HEK293 (cell line): ENCODE measurements around the gene FGD6.

Experiments used
- CTCF ChIA-PET: fragments of 350-600 bp; formaldehyde crosslinking; extraction: SDS; loops from one replicate; lab custom pipeline; 2021; ENCODE audit warnings: antibody characterized with exemption; lab: Yijun Ruan, JAX
- POLR2A ChIA-PET: fragments of 300-600 bp; formaldehyde crosslinking; extraction: SDS; loops from one replicate; lab custom pipeline; 2020; ENCODE audit warnings: antibody characterized with exemption, inconsistent platforms; lab: Yijun Ruan, JAX
- H3K27ac ChIP-seq: fragments of 200-500 bp; sonication (Bioruptor generic); 2 replicates; pipeline ENCODE4 v1.5.1; 2014; ENCODE audit warnings: low read depth, low read length, control low read depth, inconsistent platforms; ENCODE audit errors: extremely low read depth
- H3K36me3 ChIP-seq, 2 experiments: fragments of 200-500 bp in 1 of 2; sonication (Bioruptor generic) in 1 of 2; 1 replicate in 1 of 2; 2 replicates in 1 of 2; pipeline ENCODE4 v1.5.1; 2014 to 2017; ENCODE audit warnings: inconsistent platforms in 2 of 2, low read length in 2 of 2; ENCODE audit not compliant: control insufficient read depth in 2 of 2, insufficient read depth in 1 of 2
- H3K4me1 ChIP-seq: fragments of 200-500 bp; sonication (Bioruptor generic); 2 replicates; pipeline ENCODE4 v1.5.1; 2014; ENCODE audit warnings: mild to moderate bottlenecking, low read length, inconsistent platforms; ENCODE audit not compliant: control insufficient read depth, insufficient read depth
- H3K4me3 ChIP-seq: 2 replicates; pipeline ENCODE4 v1.5.1; 2011; ENCODE audit warnings: low read depth, mild to moderate bottlenecking, control low read depth, low read length, moderate library complexity
- H3K9me3 ChIP-seq: fragments of 200-500 bp; sonication (Bioruptor generic); 2 replicates; pipeline ENCODE4 v1.5.1; 2014; ENCODE audit warnings: low read depth, low read length, inconsistent platforms; ENCODE audit not compliant: control insufficient read depth, insufficient read depth
- BCL11B ChIP-seq: fragments of 450-650 bp; formaldehyde crosslinking; IDR thresholded peaks from 2 replicates; pipeline ENCODE4 v1.5.1; 2016; ENCODE audit warnings: low read depth, missing biosample characterization, missing genetic modification characterization
- GFI1B ChIP-seq: fragments of 450-650 bp; formaldehyde crosslinking; IDR thresholded peaks from 2 replicates; pipeline ENCODE4 v1.5.1; 2016; ENCODE audit warnings: missing biosample characterization, missing genetic modification characterization
- KLF1 ChIP-seq: fragments of 450-650 bp; formaldehyde crosslinking; IDR thresholded peaks from 2 replicates; pipeline ENCODE4 v1.5.1; 2016; ENCODE audit warnings: missing biosample characterization, missing genetic modification characterization
- RBAK ChIP-seq: fragments of 450-650 bp; formaldehyde crosslinking; IDR thresholded peaks from 2 replicates; pipeline ENCODE4 v1.5.1; 2016; ENCODE audit warnings: missing biosample characterization, missing genetic modification characterization
- SALL2 ChIP-seq: fragments of 450-650 bp; formaldehyde crosslinking; IDR thresholded peaks from 2 replicates; pipeline ENCODE4 v1.5.0; 2017; ENCODE audit warnings: missing biosample characterization, mild to moderate bottlenecking, missing genetic modification characterization, borderline replicate concordance
- SCRT1 ChIP-seq: fragments of 450-650 bp; formaldehyde crosslinking; IDR thresholded peaks from 2 replicates; pipeline ENCODE4 v1.5.1; 2016; ENCODE audit warnings: missing biosample characterization, missing genetic modification characterization, borderline replicate concordance
- ZFHX2 ChIP-seq: fragments of 450-650 bp; formaldehyde crosslinking; conservative IDR thresholded peaks from 2 replicates; pipeline ENCODE4 v1.5.1; 2016; ENCODE audit warnings: missing biosample characterization, missing genetic modification characterization
- ZFP3 ChIP-seq: fragments of 450-650 bp; formaldehyde crosslinking; IDR thresholded peaks from 2 replicates; pipeline ENCODE4 v1.5.1; 2016; ENCODE audit warnings: low read depth, missing biosample characterization, missing genetic modification characterization
- ZNF132 ChIP-seq: fragments of 450-650 bp; formaldehyde crosslinking; IDR thresholded peaks from 2 replicates; pipeline ENCODE4 v1.5.1; 2017; ENCODE audit warnings: missing biosample characterization, missing genetic modification characterization, borderline replicate concordance
- ZNF133 ChIP-seq: fragments of 450-650 bp; formaldehyde crosslinking; IDR thresholded peaks from 2 replicates; pipeline ENCODE4 v1.5.1; 2016; ENCODE audit warnings: missing biosample characterization, missing genetic modification characterization
- ZNF138 ChIP-seq: fragments of 450-650 bp; formaldehyde crosslinking; IDR thresholded peaks from 2 replicates; pipeline ENCODE4 v1.5.1; 2016; ENCODE audit warnings: missing biosample characterization, missing genetic modification characterization, borderline replicate concordance
- ZNF148 ChIP-seq: fragments of 450-650 bp; formaldehyde crosslinking; IDR thresholded peaks from 2 replicates; pipeline ENCODE4 v1.5.0; 2017; ENCODE audit warnings: missing biosample characterization, missing genetic modification characterization, borderline replicate concordance
- ZNF157 ChIP-seq: fragments of 450-650 bp; formaldehyde crosslinking; IDR thresholded peaks from 2 replicates; pipeline ENCODE4 v1.5.1; 2016; ENCODE audit warnings: missing biosample characterization, missing genetic modification characterization
- ZNF202 ChIP-seq: fragments of 450-650 bp; formaldehyde crosslinking; IDR thresholded peaks from 2 replicates; pipeline ENCODE4 v1.5.1; 2016; ENCODE audit warnings: missing biosample characterization, missing genetic modification characterization, borderline replicate concordance
- ZNF239 ChIP-seq: fragments of 450-650 bp; formaldehyde crosslinking; IDR thresholded peaks from 2 replicates; pipeline ENCODE4 v1.5.1; 2016; ENCODE audit warnings: missing biosample characterization, missing genetic modification characterization
- ZNF302 ChIP-seq: fragments of 450-650 bp; formaldehyde crosslinking; IDR thresholded peaks from 2 replicates; pipeline ENCODE4 v1.5.1; 2016; ENCODE audit warnings: missing biosample characterization, missing genetic modification characterization, low read depth
- ZNF398 ChIP-seq: fragments of 450-650 bp; formaldehyde crosslinking; IDR thresholded peaks from 2 replicates; pipeline ENCODE4 v1.5.1; 2017; ENCODE audit warnings: missing biosample characterization, missing genetic modification characterization
- ZNF48 ChIP-seq: fragments of 450-650 bp; formaldehyde crosslinking; IDR thresholded peaks from 2 replicates; pipeline ENCODE4 v1.5.1; 2016; ENCODE audit warnings: missing biosample characterization, missing genetic modification characterization
- ZNF510 ChIP-seq: fragments of 450-650 bp; formaldehyde crosslinking; IDR thresholded peaks from 2 replicates; pipeline ENCODE4 v1.5.1; 2018; ENCODE audit warnings: mild to moderate bottlenecking, missing genetic modification characterization, missing biosample characterization; ENCODE audit not compliant: insufficient replicate concordance
- ZNF549 ChIP-seq: fragments of 450-650 bp; IDR thresholded peaks from 2 replicates; pipeline ENCODE4 v1.5.1; 2018; ENCODE audit warnings: missing biosample characterization, missing genetic modification characterization, mild to moderate bottlenecking, inconsistent platforms, moderate library complexity
- ZNF610 ChIP-seq: fragments of 450-650 bp; formaldehyde crosslinking; IDR thresholded peaks from 2 replicates; pipeline ENCODE4 v1.5.1; 2016; ENCODE audit warnings: missing biosample characterization, missing genetic modification characterization, borderline replicate concordance
- ZNF785 ChIP-seq: fragments of 450-650 bp; formaldehyde crosslinking; IDR thresholded peaks from 2 replicates; pipeline ENCODE4 v1.5.1; 2016; ENCODE audit warnings: missing biosample characterization, missing genetic modification characterization
- TF ChIP-seq, protein P1 (sequence below): fragments of 450-650 bp; formaldehyde crosslinking; IDR thresholded peaks from 2 replicates; pipeline ENCODE4 v1.5.1; 2016; ENCODE audit warnings: missing biosample characterization, missing genetic modification characterization
- TF ChIP-seq, protein P2 (sequence below): fragments of 450-650 bp; formaldehyde crosslinking; IDR thresholded peaks from 2 replicates; pipeline ENCODE4 v1.5.1; 2017; ENCODE audit warnings: missing biosample characterization, mild to moderate bottlenecking, missing genetic modification characterization, moderate library complexity

The FGD6 gene

GRCh38 chr12:95083471-95083870 lies 133.8 kb downstream of the FGD6 start:
- H3K4me3 ChIP-seq, result no peak overlapping the region
- H3K4me1 ChIP-seq, result peaks cover 15% of the 10 kb centered on the region
- no peaks in the 10 kb centered on the region for H3K36me3 ChIP-seq
- no peak overlapping the region for H3K27ac ChIP-seq
- H3K9me3 ChIP-seq, result no peaks in the 10 kb centered on the region
- TF ChIP-seq ZNF202 (tag by site-specific recombination) (no peak), RBAK (tag by site-specific recombination) (no peak), ZNF239 (tag by site-specific recombination) (no peak), ZNF510 (tag by site-specific recombination) (no peak), ZFP3 (tag by site-specific recombination) (no peak), ZNF785 (no peak), ZNF549 (tag by site-specific recombination) (no peak), ZNF48 (tag by site-specific recombination) (no peak), KLF1 (tag by site-specific recombination) (no peak), SALL2 (tag by site-specific recombination) (no peak), GFI1B (tag by site-specific recombination) (no peak), ZNF132 (tag by site-specific recombination) (no peak), BCL11B (tag by site-specific recombination) (no peak), ZNF138 (tag by site-specific recombination) (no peak), ZNF157 (no peak), ZNF302 (tag by site-specific recombination) (no peak), ZNF133 (tag by site-specific recombination) (no peak)
- TF ChIP-seq, protein P1, sequence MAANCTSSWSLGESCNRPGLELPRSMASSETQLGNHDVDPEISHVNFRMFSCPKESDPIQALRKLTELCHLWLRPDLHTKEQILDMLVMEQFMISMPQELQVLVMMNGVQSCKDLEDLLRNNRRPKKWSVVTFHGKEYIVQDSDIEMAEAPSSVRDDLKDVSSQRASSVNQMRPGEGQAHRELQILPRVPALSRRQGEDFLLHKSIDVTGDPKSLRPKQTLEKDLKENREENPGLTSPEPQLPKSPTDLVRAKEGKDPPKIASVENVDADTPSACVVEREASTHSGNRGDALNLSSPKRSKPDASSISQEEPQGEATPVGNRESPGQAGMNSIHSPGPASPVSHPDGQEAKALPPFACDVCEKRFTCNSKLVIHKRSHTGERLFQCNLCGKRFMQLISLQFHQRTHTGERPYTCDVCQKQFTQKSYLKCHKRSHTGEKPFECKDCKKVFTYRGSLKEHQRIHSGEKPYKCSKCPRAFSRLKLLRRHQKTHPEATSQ (tag by site-specific recombination), result no peak
- TF ChIP-seq, protein P2, sequence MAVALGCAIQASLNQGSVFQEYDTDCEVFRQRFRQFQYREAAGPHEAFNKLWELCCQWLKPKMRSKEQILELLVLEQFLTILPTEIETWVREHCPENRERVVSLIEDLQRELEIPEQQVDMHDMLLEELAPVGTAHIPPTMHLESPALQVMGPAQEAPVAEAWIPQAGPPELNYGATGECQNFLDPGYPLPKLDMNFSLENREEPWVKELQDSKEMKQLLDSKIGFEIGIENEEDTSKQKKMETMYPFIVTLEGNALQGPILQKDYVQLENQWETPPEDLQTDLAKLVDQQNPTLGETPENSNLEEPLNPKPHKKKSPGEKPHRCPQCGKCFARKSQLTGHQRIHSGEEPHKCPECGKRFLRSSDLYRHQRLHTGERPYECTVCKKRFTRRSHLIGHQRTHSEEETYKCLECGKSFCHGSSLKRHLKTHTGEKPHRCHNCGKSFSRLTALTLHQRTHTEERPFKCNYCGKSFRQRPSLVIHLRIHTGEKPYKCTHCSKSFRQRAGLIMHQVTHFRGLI (tag by site-specific recombination), result no peak
- TF ChIP-seq, all 188 proteins: peak for 0
- POLR2A ChIA-PET, result interaction anchor here (2.1 kb wide), 1 partner anchor 10 kb away, joined by 12 read pairs; the partner anchor contains the start of gene NR2C1
- CTCF ChIA-PET, result interaction anchor here (0.6 to 3.0 kb wide), 2 partner anchors 10 to 1264 kb away, joined by 6 to 28 read pairs; partner anchors contain the start of gene NR2C1

GRCh38 chr12:95077341-95077740 lies 139.9 kb downstream of the FGD6 start:
- CTCF ChIA-PET, result interaction anchor here (0.7 kb wide), 1 partner anchor 191 kb away, joined by 3 read pairs; no protein-coding TSS in a partner anchor
- Histone ChIP-seq H3K4me3 (no peak overlapping the region), H3K9me3 (no peaks in the 10 kb centered on the region), H3K4me1 (no peaks in the 10 kb centered on the region), H3K27ac (no peak overlapping the region), H3K36me3 (no peaks in the 10 kb centered on the region)
- POLR2A ChIA-PET, result no interaction called here
- TF ChIP-seq ZNF610 (tag by site-specific recombination) (no peak), ZNF398 (tag by site-specific recombination) (no peak), ZFHX2 (tag by site-specific recombination) (no peak), SCRT1 (tag by site-specific recombination) (no peak), ZNF148 (no peak)
